GM12878 (cell line): ENCODE results near the gene NFATC1.

Experiments
- CREM ChIP-seq: IDR thresholded peaks from 2 replicates; pipeline ENCODE4 v1.6.1; 2014; ENCODE audit warnings: antibody characterized with exemption, low read depth
- CTCF ChIP-seq, 3 experiments: IDR thresholded peaks in 2 of 3; conservative IDR thresholded peaks in 1 of 3; 2 replicates each; pipeline ENCODE4 v1.5.1; 2011; ENCODE audit warnings: low read depth in 3 of 3, low read length in 3 of 3, mild to moderate bottlenecking in 3 of 3, control low read depth in 2 of 3, moderate library complexity in 2 of 3, inconsistent platforms in 1 of 3, mixed read lengths in 1 of 3; ENCODE audit not compliant: control insufficient read depth in 2 of 3, insufficient read depth in 1 of 3; ENCODE audit errors: extremely low read depth in 1 of 3
- MAX ChIP-seq: IDR thresholded peaks from 2 replicates; pipeline ENCODE4 v1.6.1; 2012; ENCODE audit warnings: low read depth, low read length, improper control_type of control experiment
- MYC ChIP-seq: IDR thresholded peaks from 2 replicates; pipeline ENCODE4 v1.6.1; 2011; ENCODE audit warnings: mild to moderate bottlenecking, low read length, moderate library complexity, inconsistent platforms; ENCODE audit not compliant: insufficient read depth, insufficient replicate concordance, insufficient read length, severe bottlenecking
- POLR2A ChIP-seq: IDR thresholded peaks from 2 replicates; pipeline ENCODE4 v1.6.1; 2011; ENCODE audit warnings: low read depth, mild to moderate bottlenecking, low read length
- POLR2AphosphoS5 ChIP-seq: IDR thresholded peaks from 2 replicates; pipeline ENCODE4 v1.6.1; 2011; ENCODE audit warnings: mild to moderate bottlenecking, low read length, inconsistent platforms
- POU2F2 ChIP-seq: IDR thresholded peaks from 3 replicates; pipeline ENCODE4 v1.6.1; 2011; ENCODE audit warnings: low read depth, mild to moderate bottlenecking, low read length, borderline replicate concordance
- SIN3A ChIP-seq: IDR thresholded peaks from 2 replicates; pipeline ENCODE4 v1.6.1; 2012; ENCODE audit warnings: low read depth, low read length, improper control_type of control experiment
- SP1 ChIP-seq: IDR thresholded peaks from one replicate; pipeline ENCODE4 v1.6.1; 2011; ENCODE audit warnings: low read depth, low read length
- TCF7 ChIP-seq: IDR thresholded peaks from 2 replicates; pipeline ENCODE4 v1.6.1; 2014; ENCODE audit warnings: antibody characterized with exemption, borderline replicate concordance

- TF ChIP-seq CTCF (IDR thresholded peaks at IDR 0.05 in 2 of 3, conservative IDR thresholded peaks at IDR 0.05 in 1 of 3; ENCODE audit: control insufficient read depth in 2 of 3, extremely low read depth in 1 of 3, insufficient read depth in 1 of 3, low read depth in 3 of 3, low read length in 3 of 3) (no peak), MYC (no peak), POLR2AphosphoS5 (no peak), TCF7 (no peak), POLR2A (no peak), CREM (no peak), MAX (no peak), SIN3A (no peak), POU2F2 (no peak), SP1 (no peak)
Observed at GRCh38 chr18:79421275-79421857, 25.6 kb downstream of the NFATC1 start.
